Measurements from ENCODE around the gene TNFAIP8L2. TPM values are rescaled to one million over a fixed set of nuclear protein-coding genes. Genes with fewer than 3 reads are reported as not detected.

Gene TNFAIP8L2
- total and polyA plus RNA-seq, 10 donors = 26.3 to 63.4 (median 44.7) TPM

DNA sequence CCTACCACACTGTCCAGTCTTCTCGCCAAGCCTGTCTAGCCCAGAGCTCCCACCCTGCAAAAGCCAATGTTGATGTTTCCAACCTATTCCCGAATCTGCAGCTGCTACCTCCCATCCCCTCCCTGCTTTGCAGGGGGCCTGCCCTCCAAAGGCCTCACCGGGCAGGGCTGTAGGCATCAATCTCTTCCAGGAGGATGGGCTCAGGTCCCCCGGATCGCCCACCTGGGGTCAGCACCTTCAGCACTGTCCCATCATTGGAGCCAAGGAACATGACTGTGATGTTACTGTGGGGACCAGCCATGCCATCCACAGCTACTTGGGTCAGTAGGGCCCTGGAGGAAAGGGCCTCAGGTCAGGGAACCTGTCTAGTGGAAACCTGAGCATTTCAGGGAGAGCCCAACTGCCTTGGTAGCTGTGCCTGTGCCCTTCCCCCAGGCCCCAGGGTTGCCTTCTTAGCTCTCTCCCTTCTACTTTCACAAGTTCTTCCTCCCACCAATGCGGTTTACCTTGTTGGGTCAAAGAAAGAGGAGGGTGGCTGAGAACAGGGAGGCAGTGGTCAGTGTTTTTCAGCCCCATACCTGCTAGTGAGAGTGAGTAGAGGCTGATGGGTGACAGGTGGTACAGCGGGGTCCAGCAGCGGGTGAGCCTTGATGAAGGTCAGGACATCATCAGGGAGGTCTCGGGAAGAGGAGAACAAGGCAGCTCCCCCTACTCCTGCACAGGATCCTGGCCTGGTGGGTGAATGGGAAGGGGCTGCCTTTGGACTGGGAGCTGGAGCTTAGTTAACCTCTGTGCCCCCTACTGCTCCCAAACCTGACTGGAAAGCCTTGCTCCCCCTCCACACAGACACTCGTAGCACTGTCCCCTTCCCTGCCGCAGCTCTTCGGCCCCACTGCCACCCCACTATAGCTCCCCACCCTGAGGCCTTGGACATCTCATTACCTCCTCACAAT is 20.7 kb upstream of the TNFAIP8L2 start:
- no peak for DNase-seq
- no peak for TF ChIP-seq POLR2A (IDR thresholded peaks at IDR 0.05)
- TF ChIP-seq POLR2AphosphoS5 (IDR thresholded peaks at IDR 0.05) = no peak
- TF ChIP-seq, protein P1, sequence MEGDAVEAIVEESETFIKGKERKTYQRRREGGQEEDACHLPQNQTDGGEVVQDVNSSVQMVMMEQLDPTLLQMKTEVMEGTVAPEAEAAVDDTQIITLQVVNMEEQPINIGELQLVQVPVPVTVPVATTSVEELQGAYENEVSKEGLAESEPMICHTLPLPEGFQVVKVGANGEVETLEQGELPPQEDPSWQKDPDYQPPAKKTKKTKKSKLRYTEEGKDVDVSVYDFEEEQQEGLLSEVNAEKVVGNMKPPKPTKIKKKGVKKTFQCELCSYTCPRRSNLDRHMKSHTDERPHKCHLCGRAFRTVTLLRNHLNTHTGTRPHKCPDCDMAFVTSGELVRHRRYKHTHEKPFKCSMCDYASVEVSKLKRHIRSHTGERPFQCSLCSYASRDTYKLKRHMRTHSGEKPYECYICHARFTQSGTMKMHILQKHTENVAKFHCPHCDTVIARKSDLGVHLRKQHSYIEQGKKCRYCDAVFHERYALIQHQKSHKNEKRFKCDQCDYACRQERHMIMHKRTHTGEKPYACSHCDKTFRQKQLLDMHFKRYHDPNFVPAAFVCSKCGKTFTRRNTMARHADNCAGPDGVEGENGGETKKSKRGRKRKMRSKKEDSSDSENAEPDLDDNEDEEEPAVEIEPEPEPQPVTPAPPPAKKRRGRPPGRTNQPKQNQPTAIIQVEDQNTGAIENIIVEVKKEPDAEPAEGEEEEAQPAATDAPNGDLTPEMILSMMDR (IDR thresholded peaks at IDR 0.05 in 8 of 11, conservative IDR thresholded peaks at IDR 0.05 in 3 of 11) = no peak

DNA sequence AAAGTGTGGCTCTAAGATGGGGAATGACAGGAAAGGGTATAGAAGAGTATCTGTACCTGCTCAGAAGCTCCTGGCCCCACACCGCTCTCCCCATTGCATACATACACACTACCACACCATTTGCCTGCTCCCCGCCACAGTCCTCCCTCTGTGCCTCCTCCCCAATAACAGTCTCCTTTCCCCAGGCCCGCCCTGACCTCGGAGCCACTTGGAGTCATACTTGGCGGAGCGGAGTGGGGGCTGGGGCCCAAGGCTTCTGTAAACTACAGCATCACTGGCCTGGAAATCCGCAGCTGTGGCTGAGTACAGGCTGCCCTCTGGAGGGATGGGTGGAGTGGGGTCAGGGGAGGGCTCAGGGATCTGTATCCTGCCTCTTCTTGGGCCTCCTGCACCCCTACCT is 18.7 kb upstream of the TNFAIP8L2 start:
- H3K4me3 ChIP-seq = no peak overlapping the region
- no peaks in the 10 kb centered on the region for H3K27me3 ChIP-seq (replicated peaks in 1 of 7)
- intact Hi-C loops (cut with DNase I; ENCODE audit: low total_unique reads) = no loop called here
- DNase-seq = no peak
- H3K27ac ChIP-seq = no peak overlapping the region
- TF ChIP-seq, protein P1 (IDR thresholded peaks at IDR 0.05 in 8 of 11, conservative IDR thresholded peaks at IDR 0.05 in 3 of 11) = no peak
- TF ChIP-seq POLR2A (IDR thresholded peaks at IDR 0.05) (no peak), POLR2AphosphoS5 (IDR thresholded peaks at IDR 0.05) (no peak)
- WGBS, 5 donors = 88 to 99% (median 93%) methylated on average over 7 of the region's 7 CpGs
- no peaks in the 10 kb centered on the region for H3K9me3 ChIP-seq
- peaks cover 0 to 6% (median 0%) of the 10 kb centered on the region in 6 donors for H3K4me1 ChIP-seq
- no peaks in the 10 kb centered on the region for H3K36me3 ChIP-seq

More for the DNA sequence above, 20.7 kb upstream of the TNFAIP8L2 start:
- H3K9me3 ChIP-seq = no peaks in the 10 kb centered on the region
- WGBS, 5 donors = 87 to 97% (median 91%) methylated on average over 11 to 12 of the region's 12 CpGs
- no peak overlapping the region for H3K4me3 ChIP-seq
- no peaks in the 10 kb centered on the region for H3K36me3 ChIP-seq
- intact Hi-C loops (cut with DNase I; ENCODE audit: low total_unique reads) = no loop called here
- H3K27me3 ChIP-seq (replicated peaks in 1 of 7) = no peaks in the 10 kb centered on the region
- H3K4me1 ChIP-seq = peaks cover 0 to 19% (median 12%) of the 10 kb centered on the region in 6 donors
- no peak overlapping the region for H3K27ac ChIP-seq

DNA sequence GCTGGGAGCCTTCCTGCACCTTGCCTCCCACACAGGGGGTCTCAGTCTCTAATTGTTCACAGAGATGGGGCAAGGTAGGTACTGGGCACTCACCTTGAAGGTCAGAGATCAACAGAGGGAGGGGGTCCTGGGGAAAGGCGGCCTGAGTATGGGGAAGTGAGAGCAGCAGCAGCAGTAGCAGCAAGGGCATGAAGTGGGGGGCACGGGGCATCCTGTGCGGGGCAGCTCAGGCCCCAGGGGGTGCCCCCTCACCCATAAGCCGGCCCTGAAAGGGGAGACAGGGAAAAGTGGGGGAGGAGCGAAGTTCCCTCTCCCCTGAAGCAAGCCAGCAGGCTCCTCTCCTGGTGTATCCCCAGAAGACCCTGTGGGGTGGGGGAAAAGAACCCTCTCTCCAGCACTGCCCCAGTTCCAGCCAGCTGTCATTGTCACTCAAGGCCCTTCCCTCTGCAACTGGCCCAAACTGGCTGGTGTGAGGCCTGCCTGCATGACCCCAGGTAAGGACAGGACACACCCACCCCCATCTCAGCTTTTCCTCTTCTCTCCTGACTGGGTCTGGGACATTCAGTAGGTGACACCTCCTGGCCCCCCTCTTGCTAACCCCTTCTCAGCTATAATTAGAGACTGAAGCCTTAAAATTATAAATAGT is 13.9 kb upstream of the TNFAIP8L2 start:
- 51 to 67% (median 62%) methylated on average over 5 of the region's 5 CpGs for WGBS, 5 donors
- peaks cover 6 to 40% (median 20%) of the 10 kb centered on the region in 6 donors for H3K4me1 ChIP-seq
- H3K27me3 ChIP-seq (replicated peaks in 1 of 7) = peaks cover 0 to 18% (median 8%) of the 10 kb centered on the region in 7 donors
- no peak for DNase-seq
- no peaks in the 10 kb centered on the region for H3K9me3 ChIP-seq
- intact Hi-C loops (cut with DNase I; ENCODE audit: low total_unique reads) = no loop called here
- no peak overlapping the region for H3K4me3 ChIP-seq
- H3K27ac ChIP-seq = no peak overlapping the region
- TF ChIP-seq, protein P1 (IDR thresholded peaks at IDR 0.05 in 8 of 11, conservative IDR thresholded peaks at IDR 0.05 in 3 of 11) = no peak
- TF ChIP-seq POLR2A (IDR thresholded peaks at IDR 0.05) = no peak
- H3K36me3 ChIP-seq = no peaks in the 10 kb centered on the region

DNA sequence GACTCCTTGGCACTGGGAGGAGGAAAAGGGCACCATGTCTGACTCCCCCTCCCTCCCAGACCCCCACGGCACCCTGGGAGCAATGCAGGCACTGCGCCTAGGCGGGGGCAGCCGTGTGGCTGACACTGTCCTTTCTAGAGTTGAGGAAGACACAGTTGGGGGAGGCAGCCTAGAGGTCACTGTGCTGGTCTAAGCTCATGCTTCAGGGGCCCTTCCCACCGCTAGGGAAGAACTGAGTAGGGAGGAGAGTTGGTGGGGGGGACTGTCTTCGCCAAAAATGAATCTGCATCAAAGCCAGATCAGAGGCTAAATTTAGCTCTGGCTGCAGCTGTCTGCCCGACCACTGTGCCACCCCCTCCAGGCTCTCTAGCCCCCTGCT is 13.4 kb upstream of the TNFAIP8L2 start:
- no peak for DNase-seq

More for the DNA sequence above, 13.4 kb upstream of the TNFAIP8L2 start:
- TF ChIP-seq, protein P1 (IDR thresholded peaks at IDR 0.05 in 8 of 11, conservative IDR thresholded peaks at IDR 0.05 in 3 of 11) = no peak
- TF ChIP-seq POLR2AphosphoS5 (IDR thresholded peaks at IDR 0.05) (no peak), POLR2A (IDR thresholded peaks at IDR 0.05) (no peak)
- Histone ChIP-seq H3K9me3 (no peaks in the 10 kb centered on the region), H3K27me3 (replicated peaks in 1 of 7) (peaks cover 0 to 18% (median 8%) of the 10 kb centered on the region in 7 donors), H3K27ac (no peak overlapping the region), H3K36me3 (no peaks in the 10 kb centered on the region), H3K4me3 (no peak overlapping the region), H3K4me1 (peaks cover 6 to 42% (median 20%) of the 10 kb centered on the region in 6 donors)
- intact Hi-C loops (cut with DNase I; ENCODE audit: low total_unique reads) = no loop called here
- WGBS, 5 donors = 59 to 78% (median 69%) methylated on average over 7 of the region's 7 CpGs

All from spleen (tissue), 11 donors.